ENCODE results near the gene H1-8.

GRCh38 chr3:129556890-129557547 is 14.0 kb downstream of the H1-8 start:
- TF ChIP-seq CTCF (IDR thresholded peaks at IDR 0.05) (no peak), POLR2A (IDR thresholded peaks at IDR 0.05) (no peak), POLR2AphosphoS5 (IDR thresholded peaks at IDR 0.05) (no peak), EP300 (IDR thresholded peaks at IDR 0.05) (no peak)
